GM12878 (cell line): Measurements from ENCODE around the gene LRRC61.
"Not testable (repeated sequence)": the region's sequence is repeated elsewhere in the genome, so short reads cannot be mapped to it uniquely, and the experiment has no call there.

Experiments used
- BACH1 ChIP-seq: fragments of 450-650 bp; IDR thresholded peaks from 2 replicates; pipeline ENCODE4 v1.6.1; 2017; ENCODE audit warnings: mild to moderate bottlenecking, borderline replicate concordance
- CBX5 ChIP-seq: sonication (generic); IDR thresholded peaks from 2 replicates; pipeline ENCODE4 v1.6.1; 2016; ENCODE audit warnings: low read depth, moderate library complexity, mild to moderate bottlenecking, inconsistent platforms
- CTCF ChIP-seq, 3 experiments: IDR thresholded peaks in 2 of 3; conservative IDR thresholded peaks in 1 of 3; 2 replicates each; pipeline ENCODE4 v1.5.1; 2011; ENCODE audit warnings: low read depth in 3 of 3, low read length in 3 of 3, mild to moderate bottlenecking in 3 of 3, control low read depth in 2 of 3, moderate library complexity in 2 of 3, inconsistent platforms in 1 of 3, mixed read lengths in 1 of 3; ENCODE audit not compliant: control insufficient read depth in 2 of 3, insufficient read depth in 1 of 3; ENCODE audit errors: extremely low read depth in 1 of 3
- EP300 ChIP-seq, 2 experiments: fragments of 150-350 bp in 1 of 2; IDR thresholded peaks; 2 replicates each; pipeline ENCODE4 v1.6.1; 2011 to 2012; ENCODE audit warnings: low read depth in 2 of 2, low read length in 2 of 2, borderline replicate concordance in 1 of 2, improper control_type of control experiment in 1 of 2, inconsistent platforms in 1 of 2; ENCODE audit not compliant: control insufficient read depth in 1 of 2
- MYC ChIP-seq: IDR thresholded peaks from 2 replicates; pipeline ENCODE4 v1.6.1; 2011; ENCODE audit warnings: mild to moderate bottlenecking, low read length, moderate library complexity, inconsistent platforms; ENCODE audit not compliant: insufficient read depth, insufficient replicate concordance, insufficient read length, severe bottlenecking
- PBX3 ChIP-seq: IDR thresholded peaks from 2 replicates; pipeline ENCODE4 v1.6.1; 2011; ENCODE audit warnings: mild to moderate bottlenecking, low read depth, low read length, moderate library complexity; ENCODE audit not compliant: insufficient replicate concordance
- RBBP5 ChIP-seq: fragments of 200-600 bp; sonication (generic); conservative IDR thresholded peaks from 2 replicates; pipeline ENCODE4 v1.6.1; 2016
- SMC3 ChIP-seq: IDR thresholded peaks from 2 replicates; pipeline ENCODE4 v1.6.1; 2011; ENCODE audit warnings: low read length, improper control_type of control experiment, borderline replicate concordance
- SP1 ChIP-seq: IDR thresholded peaks from one replicate; pipeline ENCODE4 v1.6.1; 2011; ENCODE audit warnings: low read depth, low read length
- TAF1 ChIP-seq: IDR thresholded peaks from 2 replicates; pipeline ENCODE4 v1.6.1; 2011; ENCODE audit warnings: mild to moderate bottlenecking, low read depth, low read length, borderline replicate concordance

GRCh38 chr7:150297978-150298377 lies 25.2 kb upstream of the LRRC61 start:
- TF ChIP-seq CTCF (IDR thresholded peaks at IDR 0.05 in 2 of 3, conservative IDR thresholded peaks at IDR 0.05 in 1 of 3; ENCODE audit: control insufficient read depth in 2 of 3, extremely low read depth in 1 of 3, insufficient read depth in 1 of 3, low read depth in 3 of 3, low read length in 3 of 3); RBBP5; PBX3; EP300 (IDR thresholded peaks at IDR 0.05; ENCODE audit: borderline replicate concordance in 1 of 2, control insufficient read depth in 1 of 2, low read depth in 2 of 2, low read length in 2 of 2); MYC; TAF1; BACH1; SMC3; SP1; CBX5: not testable (repeated sequence)
